Calu3 (cell line): ENCODE measurements around the gene ZC3H13. TPM values are rescaled to one million over a fixed set of nuclear protein-coding genes. Genes with fewer than 3 reads are reported as not detected.

Experiments used
- BruUV-seq: library from RNA; stranded (reverse); fragments of 400-500 nt; replicated peaks from 2 replicates; lab custom pipeline; 2021; lab: Mats Ljungman, UMichigan
- CTCF ChIA-PET: fragments of 300-600 bp; sonication (Branson Sonifier 250); formaldehyde crosslinking; loops from one replicate; lab custom pipeline; 2022; ENCODE audit warnings: antibody characterized with exemption; lab: Charles Lee
- DNase-seq: peaks from one replicate; pipeline ENCODE4 v3.0.0; 2022
- H3K27ac Mint-ChIP-seq: one replicate; pipeline ENCODE4 v1.8.0; 2022; ENCODE audit warnings: mixed read lengths; ENCODE audit not compliant: unreplicated experiment
- H3K27me3 Mint-ChIP-seq: one replicate; pipeline ENCODE4 v1.8.0; 2022; ENCODE audit warnings: mixed read lengths; ENCODE audit not compliant: unreplicated experiment
- H3K36me3 Mint-ChIP-seq: one replicate; pipeline ENCODE4 v1.8.0; 2022; ENCODE audit warnings: mild to moderate bottlenecking, moderate library complexity, mixed read lengths; ENCODE audit not compliant: insufficient read depth, unreplicated experiment
- H3K4me1 Mint-ChIP-seq: one replicate; pipeline ENCODE4 v1.8.0; 2022; ENCODE audit warnings: mild to moderate bottlenecking, low read depth, mixed read lengths; ENCODE audit not compliant: unreplicated experiment
- H3K4me3 Mint-ChIP-seq: one replicate; pipeline ENCODE4 v1.8.0; 2022; ENCODE audit warnings: mild to moderate bottlenecking, low read depth, moderate library complexity, mixed read lengths; ENCODE audit not compliant: unreplicated experiment
- H3K9me3 Mint-ChIP-seq: one replicate; pipeline ENCODE4 v1.8.0; 2022; ENCODE audit warnings: low read depth, mixed read lengths; ENCODE audit not compliant: unreplicated experiment
- intact Hi-C: fragments of 100-400 bp; cut with micrococcal nuclease; formaldehyde crosslinking; loops from one replicate; pipeline ENCODE4 v1.10.0; 2022; ENCODE audit not compliant: unreplicated experiment
- total RNA-seq: library from RNA; stranded (reverse); gene quantifications from 2 replicates; pipeline ENCODE4 v1.2.3, GENCODE V29; 2022
- TF ChIP-seq, protein P1 (sequence below): fragments of 200-600 bp; IDR thresholded peaks from one replicate; pipeline ENCODE4 v1.8.0; 2022; ENCODE audit warnings: antibody characterized with exemption; ENCODE audit not compliant: unreplicated experiment

ZC3H13 gene
- total RNA-seq, 1 experiment from 2014 or later: 28.5 TPM

GRCh38 chr13:45926741-45927140 is 125.8 kb downstream of the ZC3H13 start:
- H3K4me3 Mint-ChIP-seq: no peak overlapping the region
- peaks cover 4% of the 10 kb centered on the region for H3K36me3 Mint-ChIP-seq
- TF ChIP-seq, protein P1, sequence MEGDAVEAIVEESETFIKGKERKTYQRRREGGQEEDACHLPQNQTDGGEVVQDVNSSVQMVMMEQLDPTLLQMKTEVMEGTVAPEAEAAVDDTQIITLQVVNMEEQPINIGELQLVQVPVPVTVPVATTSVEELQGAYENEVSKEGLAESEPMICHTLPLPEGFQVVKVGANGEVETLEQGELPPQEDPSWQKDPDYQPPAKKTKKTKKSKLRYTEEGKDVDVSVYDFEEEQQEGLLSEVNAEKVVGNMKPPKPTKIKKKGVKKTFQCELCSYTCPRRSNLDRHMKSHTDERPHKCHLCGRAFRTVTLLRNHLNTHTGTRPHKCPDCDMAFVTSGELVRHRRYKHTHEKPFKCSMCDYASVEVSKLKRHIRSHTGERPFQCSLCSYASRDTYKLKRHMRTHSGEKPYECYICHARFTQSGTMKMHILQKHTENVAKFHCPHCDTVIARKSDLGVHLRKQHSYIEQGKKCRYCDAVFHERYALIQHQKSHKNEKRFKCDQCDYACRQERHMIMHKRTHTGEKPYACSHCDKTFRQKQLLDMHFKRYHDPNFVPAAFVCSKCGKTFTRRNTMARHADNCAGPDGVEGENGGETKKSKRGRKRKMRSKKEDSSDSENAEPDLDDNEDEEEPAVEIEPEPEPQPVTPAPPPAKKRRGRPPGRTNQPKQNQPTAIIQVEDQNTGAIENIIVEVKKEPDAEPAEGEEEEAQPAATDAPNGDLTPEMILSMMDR: no peak
- no peak for DNase-seq
- H3K27ac Mint-ChIP-seq: no peak overlapping the region
- peaks cover 2% of the 10 kb centered on the region for H3K27me3 Mint-ChIP-seq
- no peaks in the 10 kb centered on the region for H3K9me3 Mint-ChIP-seq
- BruUV-seq: no TSS peak
- CTCF ChIA-PET: no interaction called here
- H3K4me1 Mint-ChIP-seq: peaks cover 9% of the 10 kb centered on the region
- intact Hi-C loops: no loop called here

DNA sequence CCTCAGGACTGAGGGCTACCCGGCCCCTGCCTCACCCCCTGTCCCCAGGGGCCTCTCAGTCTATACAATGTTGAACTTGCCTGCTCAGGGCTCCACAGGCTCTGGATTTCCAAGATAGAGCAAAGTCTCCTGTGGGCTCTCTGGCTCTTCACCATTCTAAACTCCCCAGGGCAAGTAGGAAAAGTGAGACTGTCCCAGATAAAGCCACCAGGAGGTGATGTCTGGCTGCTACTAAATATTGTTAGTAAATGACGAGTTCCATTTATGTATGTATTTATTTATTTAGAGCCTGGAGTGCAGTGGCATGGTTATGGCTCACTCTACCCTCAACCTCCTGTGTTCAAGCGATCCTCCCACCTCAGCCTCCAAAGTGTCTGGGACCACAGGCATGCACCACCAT is 127.4 kb downstream of the ZC3H13 start:
- Mint-ChIP-seq H3K4me1 (peaks cover 9% of the 10 kb centered on the region), H3K4me3 (no peak overlapping the region), H3K27ac (no peak overlapping the region), H3K27me3 (peaks cover 14% of the 10 kb centered on the region), H3K9me3 (no peaks in the 10 kb centered on the region), H3K36me3 (peaks cover 4% of the 10 kb centered on the region)
- intact Hi-C loops: no loop called here
- CTCF ChIA-PET: no interaction called here
- DNase-seq: no peak
- BruUV-seq: no TSS peak
- TF ChIP-seq, protein P1: no peak

GRCh38 chr13:45921162-45921736 is 131.3 kb downstream of the ZC3H13 start:
- intact Hi-C loops: no loop called here
- no peak overlapping the region for H3K27ac Mint-ChIP-seq
- no peak for DNase-seq
- CTCF ChIA-PET: no interaction called here
- H3K27me3 Mint-ChIP-seq: peaks cover 22% of the 10 kb centered on the region
- H3K4me3 Mint-ChIP-seq: no peak overlapping the region
- BruUV-seq: no TSS peak
- H3K9me3 Mint-ChIP-seq: no peaks in the 10 kb centered on the region
- H3K36me3 Mint-ChIP-seq: no peaks in the 10 kb centered on the region
- TF ChIP-seq, protein P1: no peak
- no peaks in the 10 kb centered on the region for H3K4me1 Mint-ChIP-seq

GRCh38 chr13:45918597-45918996 is 133.9 kb downstream of the ZC3H13 start:
- CTCF ChIA-PET: no interaction called here
- TF ChIP-seq, protein P1: no peak
- BruUV-seq: no TSS peak
- peaks cover 22% of the 10 kb centered on the region for H3K27me3 Mint-ChIP-seq
- H3K36me3 Mint-ChIP-seq: no peaks in the 10 kb centered on the region
- H3K4me1 Mint-ChIP-seq: no peaks in the 10 kb centered on the region
- H3K9me3 Mint-ChIP-seq: no peaks in the 10 kb centered on the region
- H3K4me3 Mint-ChIP-seq: no peak overlapping the region
- no peak for DNase-seq
- intact Hi-C loops: no loop called here
- H3K27ac Mint-ChIP-seq: no peak overlapping the region
